ENCODE results near the gene CFAP74.

DNA sequence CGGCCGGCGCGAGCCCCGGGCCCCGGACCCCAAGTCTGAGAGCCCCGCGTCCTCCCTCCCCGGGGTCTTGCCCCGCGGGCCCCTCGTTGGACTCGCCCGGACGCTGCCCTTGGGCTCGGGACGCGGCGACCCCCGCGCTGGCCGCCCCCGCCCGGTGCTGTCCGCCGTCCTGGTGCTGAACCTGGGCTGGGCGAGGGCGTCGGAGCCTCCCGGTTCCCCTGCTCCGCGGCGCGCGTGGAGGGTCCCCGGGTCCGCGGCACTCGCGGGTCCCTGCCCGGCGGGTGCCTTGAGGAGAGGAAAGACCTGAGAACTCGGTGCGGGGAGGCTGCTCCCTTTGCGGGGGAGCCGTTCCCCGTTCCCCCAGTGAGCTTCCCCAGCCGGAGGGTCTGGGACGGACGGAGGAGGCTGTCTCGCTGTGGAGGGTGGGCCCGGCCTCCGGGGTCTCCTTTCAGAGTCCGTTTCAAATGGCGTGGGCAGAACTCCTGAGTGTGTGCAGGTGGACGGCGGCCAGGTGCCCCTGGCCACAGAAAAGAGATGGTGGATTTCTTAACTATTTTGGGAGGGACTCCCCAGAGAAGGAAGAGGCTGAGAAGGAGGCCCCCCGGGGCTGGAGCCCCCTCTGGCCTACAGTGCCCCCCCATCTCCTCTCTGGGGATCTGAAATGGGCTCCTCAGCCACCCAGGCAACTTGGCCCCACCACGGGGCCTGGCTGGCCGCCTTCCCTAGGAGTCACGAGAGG lies 16.2 kb upstream of the CFAP74 start:
- TF ChIP-seq CTCF (conservative IDR thresholded peaks at IDR 0.05; ENCODE audit: low read depth, low read length) (no peak), EZH2 (IDR thresholded peaks at IDR 0.05; ENCODE audit: low read length, unreplicated experiment) (peak; percentile 30), EZH2phosphoT487 (IDR thresholded peaks at IDR 0.05; ENCODE audit: borderline replicate concordance, low read length) (no peak)

Measured in PC-3 (cell line).